GM12864 (cell line): ENCODE measurements around the gene CIITA.

ENCODE experiments used
- DNase-seq: peaks from one replicate; pipeline ENCODE4 v3.0.0-alpha.2; 2011; ENCODE audit warnings: low read depth
- H3K4me3 ChIP-seq: 2 replicates; pipeline ENCODE4 v1.5.1; 2011; ENCODE audit warnings: mild to moderate bottlenecking, low read depth, low read length, control low read depth
- CTCF ChIP-seq: IDR thresholded peaks from 2 replicates; pipeline ENCODE4 v1.5.1; 2011; ENCODE audit warnings: low read depth, mild to moderate bottlenecking, moderate library complexity, low read length, control low read depth, inconsistent platforms; ENCODE audit errors: missing control alignments

CIITA gene

DNA sequence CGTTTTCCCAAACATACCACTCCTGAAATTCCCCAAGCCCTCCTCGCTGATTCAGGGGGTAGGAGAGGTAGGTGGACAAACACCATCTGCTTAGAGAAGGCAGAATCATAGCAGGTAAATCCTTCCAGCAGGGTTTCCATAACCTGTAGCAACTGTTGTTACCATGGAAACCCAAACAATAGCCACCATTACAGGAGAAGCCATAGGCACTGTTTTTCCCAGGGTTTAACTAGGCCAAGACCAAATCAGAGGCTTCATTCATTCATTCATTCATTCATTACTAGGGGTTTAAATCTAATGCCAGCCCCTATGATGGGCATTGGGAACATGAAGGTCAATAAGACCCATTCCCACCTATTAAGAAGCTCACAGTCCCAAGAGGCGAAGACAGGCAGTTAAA lies 25.5 kb upstream of the CIITA start:
- TF ChIP-seq CTCF: no peak
- DNase-seq: no peak

GRCh38 chr16:10852286-10852685 lies 24.7 kb upstream of the CIITA start:
- no peak for DNase-seq
- no peak for TF ChIP-seq CTCF
- no peak overlapping the region for H3K4me3 ChIP-seq

More for the DNA sequence above, 25.5 kb upstream of the CIITA start:
- no peak overlapping the region for H3K4me3 ChIP-seq

- H3K4me3 ChIP-seq: no peak overlapping the region
- TF ChIP-seq CTCF: no peak
- DNase-seq: no peak
Observed at GRCh38 chr16:10852948-10853347, 24.1 kb upstream of the CIITA start.

- no peak for TF ChIP-seq CTCF
- no peak overlapping the region for H3K4me3 ChIP-seq
- no peak for DNase-seq
Observed at GRCh38 chr16:10856042-10856441, 21.0 kb upstream of the CIITA start.

GRCh38 chr16:10858203-10858602 lies 18.8 kb upstream of the CIITA start:
- no peak overlapping the region for H3K4me3 ChIP-seq
- no peak for DNase-seq
- TF ChIP-seq CTCF: no peak

- no peak overlapping the region for H3K4me3 ChIP-seq
- DNase-seq: no peak
- TF ChIP-seq CTCF: no peak
Observed at GRCh38 chr16:10859020-10859419, 18.0 kb upstream of the CIITA start.

DNA sequence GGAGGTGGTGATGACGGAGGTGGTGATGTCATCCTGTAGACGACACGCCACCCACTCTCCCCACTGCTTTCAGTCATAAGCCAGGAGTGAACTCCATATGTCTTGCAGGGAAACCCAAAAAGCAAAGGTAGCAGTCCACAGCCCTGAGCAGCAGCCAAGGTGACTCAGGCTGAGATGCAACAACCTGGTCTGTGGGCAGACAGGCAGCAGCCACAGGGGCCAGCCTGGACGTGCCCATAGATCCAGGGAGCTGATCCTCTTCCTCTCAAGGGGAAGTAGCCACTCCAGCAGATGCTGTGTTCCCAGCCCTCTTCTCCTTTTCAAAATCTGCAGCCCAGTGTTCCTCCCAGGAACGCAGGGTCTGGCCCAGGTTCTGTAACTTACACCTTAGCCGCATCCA lies 17.3 kb upstream of the CIITA start:
- DNase-seq: no peak
- TF ChIP-seq CTCF: no peak

More for the DNA sequence above, 17.3 kb upstream of the CIITA start:
- no peak overlapping the region for H3K4me3 ChIP-seq
